Measurements from ENCODE around the gene PAN3. TPM values are rescaled to one million over a fixed set of nuclear protein-coding genes. Genes with fewer than 3 reads are reported as not detected.

PAN3 gene
- total and polyA plus RNA-seq, 2 of the 8 experiments (the other 6 are each of a cell fraction or from before 2014, with no cell fraction given), result 12.7 to 39.3 TPM

GRCh38 chr13:28121224-28121623 is 17.1 kb upstream of the PAN3 start (continued):
- no peak for TF ChIP-seq POU5F1 (IDR thresholded peaks at IDR 0.05; ENCODE audit: low read depth, low read length)

GRCh38 chr13:28128030-28128429 is 10.3 kb upstream of the PAN3 start:
- ChIA-PET CTCF (ENCODE audit: partially characterized antibody) (no interaction called here), POLR2A (ENCODE audit: partially characterized antibody) (no interaction called here)
- FAIRE-seq (no peak), DNase-seq (ENCODE audit: low read depth in 1 of 2, low spot score in 2 of 2) (no peak)
- H3K79me1 ChIP-seq (ENCODE audit: low read depth, low read length), result no peaks in the 10 kb centered on the region
- no peaks in the 10 kb centered on the region for H3K79me2 ChIP-seq (ENCODE audit: control insufficient read depth in 1 of 2, insufficient read depth in 2 of 2, low read length in 2 of 2)
- no peaks in the 10 kb centered on the region for H3K36me3 ChIP-seq (ENCODE audit: control insufficient read depth in 2 of 4, insufficient read depth in 4 of 4, low read length in 3 of 4)
- H3K23me2 ChIP-seq (ENCODE audit: low read depth, low read length), result no peaks in the 10 kb centered on the region
- H2BK5ac ChIP-seq (ENCODE audit: low read depth, low read length), result no peak overlapping the region
- no peak overlapping the region for H3K18ac ChIP-seq (ENCODE audit: extremely low read depth, low read length)
- H2AK5ac ChIP-seq (ENCODE audit: low read depth, low read length), result no peak overlapping the region
- H4K91ac ChIP-seq (replicated peaks; ENCODE audit: insufficient read length, low read length), result no peak overlapping the region
- no peak overlapping the region for H2BK20ac ChIP-seq (ENCODE audit: low read length)
- H2BK15ac ChIP-seq (ENCODE audit: low read length), result no peak overlapping the region
- TF ChIP-seq CHD1 (IDR thresholded peaks at IDR 0.05; ENCODE audit: low read depth, low read length) (no peak), ZNF274 (IDR thresholded peaks at IDR 0.05; ENCODE audit: borderline replicate concordance, extremely low read depth, low read length) (no peak), BACH1 (IDR thresholded peaks at IDR 0.05; ENCODE audit: low read length) (no peak), HDAC6 (IDR thresholded peaks at IDR 0.05; ENCODE audit: low read depth, low read length) (no peak), POLR2A (IDR thresholded peaks at IDR 0.05; ENCODE audit: control extremely low read depth in 1 of 2, low read depth in 2 of 2, low read length in 2 of 2) (no peak), TAF7 (optimal IDR thresholded peaks at IDR 0.05; ENCODE audit: borderline replicate concordance, low read depth, low read length) (no peak)
- no peak overlapping the region for H2BK12ac ChIP-seq (ENCODE audit: low read depth, low read length)
- no peak overlapping the region for H3K4me2 ChIP-seq (ENCODE audit: insufficient read depth in 1 of 2, low read depth in 2 of 2, low read length in 2 of 2)
- no peak overlapping the region for H2AFZ ChIP-seq (ENCODE audit: low read length)
- no peak overlapping the region for H2BK120ac ChIP-seq (replicated peaks; ENCODE audit: low read depth, low read length)
- no peak overlapping the region for H3K4ac ChIP-seq (replicated peaks; ENCODE audit: insufficient read length, low read depth, low read length)
- H3K9me3 ChIP-seq (ENCODE audit: insufficient read depth in 2 of 2, low read depth in 1 of 2, low read length in 1 of 2), result no peaks in the 10 kb centered on the region
- H4K8ac ChIP-seq (ENCODE audit: extremely low read depth, insufficient read depth, low read length), result no peak overlapping the region
- no peak overlapping the region for H4K5ac ChIP-seq (ENCODE audit: insufficient read length, low read depth, low read length)
- no peak overlapping the region for H3K23ac ChIP-seq (ENCODE audit: insufficient read length)
- H3K4me1 ChIP-seq (replicated peaks in 1 of 4; ENCODE audit: control insufficient read depth in 3 of 4, insufficient read depth in 4 of 4, low read length in 3 of 4), result no peaks in the 10 kb centered on the region
- H3K9ac ChIP-seq (replicated peaks in 1 of 4; ENCODE audit: extremely low read depth in 1 of 4, low read depth in 3 of 4, low read length in 3 of 4), result no peak overlapping the region
- H3K14ac ChIP-seq (ENCODE audit: insufficient read length), result no peak overlapping the region
- no peak overlapping the region for H3K27ac ChIP-seq (ENCODE audit: low read depth, low read length)
- H4K20me1 ChIP-seq (replicated peaks in 1 of 2; ENCODE audit: control insufficient read depth in 1 of 2, insufficient read depth in 2 of 2, low read length in 2 of 2), result no peaks in the 10 kb centered on the region
- no peaks in the 10 kb centered on the region for H3K27me3 ChIP-seq (replicated peaks in 1 of 4; ENCODE audit: control insufficient read depth in 3 of 4, extremely low read depth in 1 of 4, insufficient read depth in 3 of 4, low read length in 3 of 4)
- H3K56ac ChIP-seq (replicated peaks; ENCODE audit: insufficient read length, low read depth, low read length), result no peak overlapping the region
- H3K4me3 ChIP-seq (ENCODE audit: extremely low read depth in 1 of 4, insufficient read depth in 2 of 4, low read depth in 3 of 4, low read length in 4 of 4), result no peak overlapping the region
